Activated B cell treated with CpG ODN at 0.5 μM for 24 hours (primary cell): ENCODE measurements around the gene TALDO1. TPM values are rescaled to one million over a fixed set of nuclear protein-coding genes. Genes with fewer than 3 reads are reported as not detected.

ENCODE experiments used
- ATAC-seq: fragments of 200-7000 bp; cut with Tn5 transposase; one replicate; pipeline ENCODE4 v1.10.0; 2021; ENCODE audit warnings: low read depth, mild to moderate bottlenecking, moderate library complexity
- CTCF ChIA-PET: fragments of 350-600 bp; sonication (Branson Sonifier 250); formaldehyde crosslinking; loops from one replicate; lab custom pipeline; 2021; ENCODE audit warnings: antibody characterized with exemption; lab: Charles Lee
- POLR2A ChIA-PET: fragments of 350-600 bp; sonication (Branson Sonifier 250); formaldehyde crosslinking; loops from one replicate; lab custom pipeline; 2021; ENCODE audit warnings: antibody characterized with exemption; lab: Charles Lee
- DNase-seq: peaks from one replicate; pipeline ENCODE4 v3.0.0; 2022
- H3K27ac Mint-ChIP-seq: one replicate; pipeline ENCODE4 v1.8.0; 2020; ENCODE audit warnings: mixed read lengths
- H3K27me3 Mint-ChIP-seq: one replicate; pipeline ENCODE4 v1.8.0; 2021; ENCODE audit warnings: mixed read lengths
- H3K36me3 Mint-ChIP-seq: one replicate; pipeline ENCODE4 v1.8.0; 2021; ENCODE audit warnings: low read depth, mixed read lengths
- H3K4me1 Mint-ChIP-seq: one replicate; pipeline ENCODE4 v1.8.0; 2021; ENCODE audit warnings: mixed read lengths
- H3K4me3 Mint-ChIP-seq: one replicate; pipeline ENCODE4 v1.8.0; 2020; ENCODE audit warnings: mild to moderate bottlenecking, mixed read lengths
- H3K9me3 Mint-ChIP-seq: one replicate; pipeline ENCODE4 v1.8.0; 2020; ENCODE audit warnings: mixed read lengths
- CTCF ChIP-seq: fragments of 200-600 bp; IDR thresholded peaks from one replicate; pipeline ENCODE4 v1.8.0; 2022; ENCODE audit warnings: antibody characterized with exemption, mild to moderate bottlenecking
- intact Hi-C: fragments of 100-400 bp; cut with micrococcal nuclease; formaldehyde crosslinking; loops from one replicate; pipeline ENCODE4 v1.15.1; 2024
- total RNA-seq: library from RNA; stranded (reverse); gene quantifications from 2 replicates; pipeline ENCODE4 v1.2.3, GENCODE V29; 2022

TALDO1 gene
- total RNA-seq, 1 donor from 2014 or later = 194 TPM

GRCh38 chr11:714436-714835, 32.8 kb upstream of the TALDO1 start:
- ChIA-PET CTCF (no interaction called here), POLR2A (no interaction called here)
- DNase-seq = no peak
- no peak for TF ChIP-seq CTCF
- Mint-ChIP-seq H3K4me3 (no peak overlapping the region), H3K27ac (no peak overlapping the region), H3K9me3 (peaks cover 5% of the 10 kb centered on the region), H3K27me3 (peaks cover 13% of the 10 kb centered on the region), H3K36me3 (no peaks in the 10 kb centered on the region), H3K4me1 (peaks cover 7% of the 10 kb centered on the region)
- ATAC-seq = no peak
- intact Hi-C loops = no loop called here

GRCh38 chr11:719214-720016, 27.8 kb upstream of the TALDO1 start:
- POLR2A ChIA-PET = interaction anchor here (1.0 to 1.2 kb wide), 2 partner anchors 15 to 62 kb away, joined by 3 read pairs; no protein-coding TSS in a partner anchor
- ATAC-seq = no peak
- peaks cover 19% of the 10 kb centered on the region for H3K4me1 Mint-ChIP-seq
- intact Hi-C loops = loop anchor here (5.0 kb wide), 1 partner anchor 182 kb away; the partner anchor contains the start of genes HRAS and LRRC56
- peaks cover 9% of the 10 kb centered on the region for H3K27me3 Mint-ChIP-seq
- H3K4me3 Mint-ChIP-seq = peak overlapping the region; percentile 47
- H3K27ac Mint-ChIP-seq = no peak overlapping the region
- no peak for TF ChIP-seq CTCF
- DNase-seq = no peak
- H3K9me3 Mint-ChIP-seq = peaks cover 5% of the 10 kb centered on the region
- no peaks in the 10 kb centered on the region for H3K36me3 Mint-ChIP-seq
- CTCF ChIA-PET = no interaction called here

GRCh38 chr11:720017-720641, 27.1 kb upstream of the TALDO1 start:
- H3K4me1 Mint-ChIP-seq = peaks cover 19% of the 10 kb centered on the region
- intact Hi-C loops = loop anchor here (5.0 kb wide), 1 partner anchor 183 kb away; the partner anchor contains the start of genes HRAS and LRRC56
- ATAC-seq (no peak), DNase-seq (no peak)
- H3K36me3 Mint-ChIP-seq = no peaks in the 10 kb centered on the region
- H3K9me3 Mint-ChIP-seq = peaks cover 2% of the 10 kb centered on the region
- POLR2A ChIA-PET = interaction anchor here (0.6 to 1.2 kb wide), 2 partner anchors 7 to 16 kb away, joined by 3 to 6 read pairs; no protein-coding TSS in a partner anchor
- H3K4me3 Mint-ChIP-seq = no peak overlapping the region
- no peak for TF ChIP-seq CTCF
- CTCF ChIA-PET = interaction anchor here (8.8 kb wide), 1 partner anchor 25 kb away, joined by 70 read pairs; the partner anchor contains the start of genes DEAF1 and TMEM80
- no peak overlapping the region for H3K27ac Mint-ChIP-seq
- H3K27me3 Mint-ChIP-seq = peaks cover 6% of the 10 kb centered on the region

- H3K27me3 Mint-ChIP-seq = peaks cover 6% of the 10 kb centered on the region
- TF ChIP-seq CTCF = no peak
- no peak for DNase-seq
- ChIA-PET CTCF (interaction anchor here (1.7 to 8.8 kb wide), 3 partner anchors 26 to 59 kb away, joined by 5 to 70 read pairs (median 12); partner anchors contain the start of genes DEAF1 and TMEM80), POLR2A (interaction anchor here (0.6 to 4.1 kb wide), 5 partner anchors 8 to 165 kb away, joined by 4 to 95 read pairs (median 6); partner anchors contain the start of genes DEAF1 and TMEM80)
- peaks cover 21% of the 10 kb centered on the region for H3K4me1 Mint-ChIP-seq
- no peaks in the 10 kb centered on the region for H3K9me3 Mint-ChIP-seq
- peak overlapping the region; percentile 35 for H3K4me3 Mint-ChIP-seq
- peak; percentile 25 for ATAC-seq
- intact Hi-C loops = loop anchor here (1.0 to 5.0 kb wide), 2 partner anchors 23 to 183 kb away; partner anchors contain the start of genes HRAS and LRRC56
- no peaks in the 10 kb centered on the region for H3K36me3 Mint-ChIP-seq
- H3K27ac Mint-ChIP-seq = no peak overlapping the region
These were observed 26.5 kb upstream of the TALDO1 start for GRCh38 chr11:720642-721246.
